Measurements from ENCODE around the gene MICAL3.

MICAL3 gene

GRCh38 chr22:17804331-17805080 lies 219.9 kb downstream of the MICAL3 start:
- no peak for DNase-seq

- DNase-seq: no peak
Observed at GRCh38 chr22:17803609-17804270, 220.6 kb downstream of the MICAL3 start.

- no peak for DNase-seq
Observed at GRCh38 chr22:17802822-17803221, 221.5 kb downstream of the MICAL3 start.

GRCh38 chr22:17802411-17802810 lies 221.9 kb downstream of the MICAL3 start:
- DNase-seq: no peak

- no peak for DNase-seq
Observed at GRCh38 chr22:17797721-17798559, 226.4 kb downstream of the MICAL3 start.

- DNase-seq: no peak
Observed at GRCh38 chr22:17796695-17797094, 227.7 kb downstream of the MICAL3 start.

GRCh38 chr22:17795661-17796548 lies 228.5 kb downstream of the MICAL3 start:
- no peak for DNase-seq

GRCh38 chr22:17794726-17795542 lies 229.4 kb downstream of the MICAL3 start:
- no peak for DNase-seq

GRCh38 chr22:17792854-17793434 lies 231.4 kb downstream of the MICAL3 start:
- DNase-seq: no peak

GRCh38 chr22:17792299-17792698 lies 232.1 kb downstream of the MICAL3 start:
- DNase-seq: no peak

- no peak for DNase-seq
Observed at GRCh38 chr22:17791196-17791595, 233.2 kb downstream of the MICAL3 start.

GRCh38 chr22:17789379-17790200 lies 234.8 kb downstream of the MICAL3 start:
- no peak for DNase-seq

GRCh38 chr22:17788528-17789378 lies 235.6 kb downstream of the MICAL3 start:
- no peak for DNase-seq

GRCh38 chr22:17787716-17788330 lies 236.5 kb downstream of the MICAL3 start:
- DNase-seq: no peak

- no peak for DNase-seq
Observed at GRCh38 chr22:17787241-17787640, 237.1 kb downstream of the MICAL3 start.

- DNase-seq: no peak
Observed at GRCh38 chr22:17786435-17787161, 237.8 kb downstream of the MICAL3 start.

GRCh38 chr22:17785185-17786184 lies 238.9 kb downstream of the MICAL3 start:
- no peak for DNase-seq

All from NCI-H1436 treated with DMSO at 0.1 percent for 48 hours (cell line).